Measurements from ENCODE around the gene CD46.

CD46 gene

DNA sequence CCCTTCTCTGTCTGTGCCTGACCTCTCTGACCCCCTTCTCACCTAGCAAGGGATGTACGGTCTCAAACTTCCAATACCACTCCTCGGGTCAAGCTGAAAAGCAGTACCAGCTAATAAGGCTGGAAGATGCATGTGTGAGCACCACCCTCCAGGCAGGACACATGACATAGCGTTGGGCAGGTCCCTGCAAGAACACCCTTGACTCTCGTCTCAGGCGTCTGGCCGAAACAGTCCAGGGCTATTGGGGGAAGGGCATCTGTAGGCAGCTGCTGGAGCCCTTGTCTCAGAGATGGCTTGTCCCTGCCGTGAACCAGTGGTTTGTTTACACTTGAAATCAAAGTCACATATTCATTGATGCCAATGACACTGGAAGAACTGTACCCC lies 56.5 kb downstream of the CD46 start:
- peak; percentile 94 for DNase-seq (ENCODE audit: low read depth)
- H3K4me3 ChIP-seq (ENCODE audit: low read length): no peak overlapping the region
- TF ChIP-seq CTCF (IDR thresholded peaks at IDR 0.05; ENCODE audit: insufficient read depth, low read depth, low read length, missing control alignments): no peak

DNA sequence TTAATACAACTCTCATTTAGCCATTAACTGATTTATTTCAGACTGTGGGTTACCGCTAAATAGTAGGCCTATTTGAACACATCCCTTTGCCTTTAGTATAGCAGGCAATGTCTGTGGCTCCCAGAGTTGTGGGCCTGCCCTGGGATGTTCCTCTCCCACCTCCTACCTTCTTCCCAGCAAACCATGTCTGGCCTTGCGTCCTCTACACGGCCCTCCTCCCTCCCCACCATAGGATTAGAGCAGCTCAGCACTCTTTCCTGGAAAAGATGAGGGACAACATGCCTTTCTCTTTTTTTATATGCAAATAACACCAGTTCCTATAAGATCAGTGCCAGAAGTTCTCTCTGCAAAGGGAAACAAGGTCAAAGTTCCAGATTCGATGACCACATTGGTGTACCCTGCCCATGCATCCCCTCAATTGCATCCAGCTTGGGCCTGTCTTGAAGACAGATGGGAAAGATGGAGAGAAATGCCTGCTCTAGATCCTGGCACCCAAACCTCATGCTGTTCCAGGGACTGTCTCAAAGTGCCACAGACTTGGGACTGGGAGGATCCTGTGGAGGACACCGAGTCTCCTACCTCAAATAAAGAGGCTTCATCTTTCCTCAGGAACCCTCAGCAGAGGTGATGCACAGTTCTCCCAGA lies 57.2 kb downstream of the CD46 start:
- no peak for DNase-seq (ENCODE audit: low read depth)
- TF ChIP-seq CTCF (IDR thresholded peaks at IDR 0.05; ENCODE audit: insufficient read depth, low read depth, low read length, missing control alignments): no peak
- H3K4me3 ChIP-seq (ENCODE audit: low read length): no peak overlapping the region

GRCh38 chr1:207810173-207810572 lies 58.3 kb downstream of the CD46 start:
- TF ChIP-seq CTCF (IDR thresholded peaks at IDR 0.05; ENCODE audit: insufficient read depth, low read depth, low read length, missing control alignments): no peak
- no peak overlapping the region for H3K4me3 ChIP-seq (ENCODE audit: low read length)
- peak; percentile 66 for DNase-seq (ENCODE audit: low read depth)

DNA sequence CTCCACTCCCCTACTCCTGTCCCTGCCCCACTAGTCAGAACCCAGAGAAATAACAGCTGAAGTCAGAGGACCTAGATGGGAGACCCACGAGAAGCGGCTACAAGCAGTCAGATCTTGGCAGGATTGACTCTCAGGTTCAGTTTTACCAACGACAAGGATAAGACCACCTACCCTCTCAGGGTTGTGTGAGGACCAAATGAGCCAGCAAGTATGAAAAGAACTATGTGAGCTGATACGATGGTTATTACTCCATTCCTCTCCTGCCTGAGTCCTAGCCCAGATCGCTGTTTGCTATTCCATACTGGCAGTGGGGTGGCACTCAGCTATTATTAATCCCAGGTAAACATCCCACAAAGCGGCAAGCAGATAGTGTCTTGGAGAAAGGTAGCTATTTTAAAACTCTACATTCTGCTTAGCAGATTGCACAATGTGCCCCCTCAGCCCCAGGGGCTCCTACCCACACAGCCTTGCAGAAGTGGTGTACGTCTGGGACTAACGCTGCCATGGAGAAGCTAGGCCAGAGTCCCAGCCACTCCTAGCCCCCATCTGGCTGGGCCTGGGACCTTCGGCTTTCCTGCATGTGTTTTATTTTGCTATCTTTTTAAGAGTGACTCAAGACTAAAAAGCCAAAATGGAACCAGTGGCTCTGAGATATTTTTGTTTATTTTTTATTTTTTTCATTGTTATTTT lies 58.9 kb downstream of the CD46 start:
- H3K4me3 ChIP-seq (ENCODE audit: low read length): no peak overlapping the region
- no peak for DNase-seq (ENCODE audit: low read depth)
- no peak for TF ChIP-seq CTCF (IDR thresholded peaks at IDR 0.05; ENCODE audit: insufficient read depth, low read depth, low read length, missing control alignments)

DNA sequence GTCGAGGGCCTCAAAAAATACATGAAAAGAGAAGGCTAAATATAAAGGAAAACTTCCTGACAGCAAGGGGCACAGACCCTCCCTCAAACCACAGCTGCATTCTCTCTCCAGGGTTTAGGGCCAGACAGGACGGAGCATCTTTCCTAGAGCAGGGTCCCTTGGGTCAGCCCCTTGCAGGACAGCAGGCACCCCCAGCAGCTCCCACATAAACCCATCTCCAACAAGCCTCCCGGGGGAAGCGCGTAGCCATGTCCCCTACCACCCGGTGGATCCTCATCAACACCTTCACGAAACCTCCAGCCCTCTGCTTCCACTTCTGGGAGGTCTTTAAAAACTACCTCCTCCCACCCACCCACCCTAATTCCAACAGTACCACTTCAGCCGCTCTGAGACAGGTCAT lies 59.5 kb downstream of the CD46 start:
- no peak for DNase-seq (ENCODE audit: low read depth)
- H3K4me3 ChIP-seq (ENCODE audit: low read length): no peak overlapping the region
- TF ChIP-seq CTCF (IDR thresholded peaks at IDR 0.05; ENCODE audit: insufficient read depth, low read depth, low read length, missing control alignments): no peak

DNA sequence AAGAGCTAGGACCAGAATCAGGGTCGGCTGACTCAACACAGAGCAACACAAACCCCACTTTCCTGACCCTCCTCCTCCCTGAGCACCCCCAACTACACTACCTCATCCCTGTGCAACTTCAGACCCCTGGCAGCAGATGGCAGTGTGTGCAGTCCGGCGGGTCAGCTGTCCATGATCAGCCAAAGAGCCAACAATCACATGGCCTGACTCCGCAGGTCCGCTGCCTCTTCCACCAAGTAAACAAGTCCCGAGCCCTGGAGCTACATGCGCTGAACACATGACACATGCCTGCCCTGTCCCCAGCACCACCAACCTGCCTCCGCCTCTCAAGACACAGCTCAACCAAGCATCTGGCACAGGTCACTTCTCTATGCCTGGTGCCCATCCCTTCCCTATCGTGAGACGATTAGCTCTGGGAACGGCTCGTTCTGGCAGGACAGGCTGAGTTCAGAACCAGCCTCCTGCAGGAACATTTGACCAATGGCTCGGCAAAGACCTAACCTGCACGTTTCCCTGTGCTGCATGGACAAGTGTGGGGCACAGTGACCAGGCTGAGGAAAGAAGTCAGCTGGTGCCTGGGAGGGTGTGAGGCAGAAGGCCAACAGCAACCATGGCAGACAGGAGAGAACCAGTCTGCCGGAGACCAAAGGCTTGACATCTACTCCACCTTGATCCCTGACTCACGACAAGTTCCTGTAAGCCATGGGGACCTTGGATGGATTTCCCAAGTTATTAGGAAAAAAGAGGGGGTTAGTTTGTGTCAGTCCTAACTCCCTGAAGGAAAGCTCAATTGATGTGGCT lies 60.3 kb downstream of the CD46 start:
- no peak for DNase-seq (ENCODE audit: low read depth)
- TF ChIP-seq CTCF (IDR thresholded peaks at IDR 0.05; ENCODE audit: insufficient read depth, low read depth, low read length, missing control alignments): peak; percentile 36
- no peak overlapping the region for H3K4me3 ChIP-seq (ENCODE audit: low read length)

Measured in epithelial cell of esophagus (primary cell).